H1 (cell line): ENCODE results near the gene LRRC27. TPM values are rescaled to one million over a fixed set of nuclear protein-coding genes. Genes with fewer than 3 reads are reported as not detected.

Experiments
- BCL11A ChIP-seq, 2 experiments: IDR thresholded peaks; one replicate each; pipeline ENCODE4 v1.6.1; 2011; ENCODE audit warnings: low read depth in 2 of 2, low read length in 2 of 2, mild to moderate bottlenecking in 2 of 2
- BRCA1 ChIP-seq: IDR thresholded peaks from 2 replicates; pipeline ENCODE4 v1.6.1; 2012; ENCODE audit warnings: low read depth, low read length, improper control_type of control experiment
- POLR2AphosphoS5 ChIP-seq: IDR thresholded peaks from 2 replicates; pipeline ENCODE4 v1.6.1; 2011; ENCODE audit warnings: low read depth, low read length
- RBBP5 ChIP-seq: IDR thresholded peaks from 2 replicates; pipeline ENCODE4 v1.7.1; 2012; ENCODE audit warnings: low read depth, mild to moderate bottlenecking, inconsistent platforms, low read length, moderate library complexity, borderline replicate concordance
- RXRA ChIP-seq: IDR thresholded peaks from 2 replicates; pipeline ENCODE4 v1.6.1; 2011; ENCODE audit warnings: low read depth, mild to moderate bottlenecking, low read length, moderate library complexity; ENCODE audit not compliant: insufficient read depth
- SIRT6 ChIP-seq: IDR thresholded peaks from one replicate; pipeline ENCODE4 v1.7.1; 2012; ENCODE audit warnings: low read length, inconsistent platforms
- TCF12 ChIP-seq: IDR thresholded peaks from 2 replicates; pipeline ENCODE4 v1.6.1; 2011; ENCODE audit warnings: low read depth, mild to moderate bottlenecking, low read length
- polyA plus RNA-seq, 7 experiments: library from polyadenylated mRNA; depleted of rRNA in 3 of 7; stranded (reverse) in 5 of 7; unstranded in 2 of 7; fragments of >200 nt in 5 of 7; fragments of 200-250 nt in 2 of 7; gene quantifications; 1 replicate in 5 of 7; 2 replicates in 1 of 7; 4 replicates in 1 of 7; pipeline versions ENCODE4 v1.2.1 to v1.2.3, GENCODE V29; 2011 to 2013; ENCODE audit warnings: missing spikeins in 2 of 7, mixed read lengths in 2 of 7
- total RNA-seq: library from RNA; stranded (reverse); fragmentation: NEBNext Ultra II Directional; extraction: Animal tissue kit (Norgen Biotek cat#: 25700); gene quantifications from 2 replicates; pipeline ENCODE4 v1.2.1, GENCODE V29; 2021
- TF ChIP-seq, protein P1 (sequence below), 3 experiments: IDR thresholded peaks; 1 replicate in 2 of 3; 2 replicates in 1 of 3; pipeline versions ENCODE4 v1.5.1 to v1.6.1; 2011; ENCODE audit warnings: low read length in 3 of 3, mild to moderate bottlenecking in 3 of 3, inconsistent platforms in 2 of 3, low read depth in 1 of 3, moderate library complexity in 1 of 3; ENCODE audit not compliant: insufficient read depth in 1 of 3; ENCODE audit errors: control extremely low read depth in 1 of 3

The LRRC27 gene
- total and polyA plus RNA-seq, 2 of the 8 experiments (the other 6 are each of a cell fraction or from before 2014, with no cell fraction given): 1.2 to 3.8 TPM

DNA sequence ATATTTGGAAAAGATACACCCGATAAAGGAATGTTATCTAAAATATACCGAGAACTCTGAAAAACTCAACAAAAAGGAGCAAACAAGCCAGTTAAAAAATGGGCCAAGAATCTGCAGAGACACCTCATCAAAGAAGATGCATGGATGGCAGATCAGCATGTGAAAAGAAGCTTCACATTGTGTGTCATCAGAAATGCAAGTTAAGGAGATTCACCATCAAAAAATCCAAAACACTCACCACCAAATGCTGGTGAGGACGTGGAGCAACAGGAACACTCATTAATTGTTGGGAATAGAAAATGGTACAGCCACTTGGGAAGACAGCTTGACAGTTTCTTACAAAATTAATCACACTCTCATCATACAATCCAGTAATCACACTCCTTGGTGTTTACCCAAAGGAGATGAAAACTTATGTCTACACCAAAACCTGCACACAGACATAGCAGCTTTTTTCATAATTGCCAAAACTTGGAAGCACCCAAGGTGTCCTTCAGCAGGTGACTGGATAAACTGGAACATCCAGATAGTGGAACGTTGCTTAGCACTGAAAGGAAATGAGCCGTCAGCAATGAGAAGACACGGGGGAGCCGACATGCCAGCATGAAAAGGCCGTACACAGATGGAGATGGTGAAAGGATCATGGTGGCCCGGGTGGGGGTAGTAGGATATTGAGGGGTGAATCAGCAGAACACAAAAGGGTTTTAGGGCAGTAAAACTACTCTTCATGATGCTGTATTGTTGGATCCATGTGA is 37.1 kb downstream of the LRRC27 start (continued):
- TF ChIP-seq, protein P1, sequence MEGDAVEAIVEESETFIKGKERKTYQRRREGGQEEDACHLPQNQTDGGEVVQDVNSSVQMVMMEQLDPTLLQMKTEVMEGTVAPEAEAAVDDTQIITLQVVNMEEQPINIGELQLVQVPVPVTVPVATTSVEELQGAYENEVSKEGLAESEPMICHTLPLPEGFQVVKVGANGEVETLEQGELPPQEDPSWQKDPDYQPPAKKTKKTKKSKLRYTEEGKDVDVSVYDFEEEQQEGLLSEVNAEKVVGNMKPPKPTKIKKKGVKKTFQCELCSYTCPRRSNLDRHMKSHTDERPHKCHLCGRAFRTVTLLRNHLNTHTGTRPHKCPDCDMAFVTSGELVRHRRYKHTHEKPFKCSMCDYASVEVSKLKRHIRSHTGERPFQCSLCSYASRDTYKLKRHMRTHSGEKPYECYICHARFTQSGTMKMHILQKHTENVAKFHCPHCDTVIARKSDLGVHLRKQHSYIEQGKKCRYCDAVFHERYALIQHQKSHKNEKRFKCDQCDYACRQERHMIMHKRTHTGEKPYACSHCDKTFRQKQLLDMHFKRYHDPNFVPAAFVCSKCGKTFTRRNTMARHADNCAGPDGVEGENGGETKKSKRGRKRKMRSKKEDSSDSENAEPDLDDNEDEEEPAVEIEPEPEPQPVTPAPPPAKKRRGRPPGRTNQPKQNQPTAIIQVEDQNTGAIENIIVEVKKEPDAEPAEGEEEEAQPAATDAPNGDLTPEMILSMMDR (IDR thresholded peaks at IDR 0.05; ENCODE audit: control extremely low read depth in 1 of 3, insufficient read depth in 1 of 3, low read depth in 1 of 3, low read length in 3 of 3): no peak
- no peak for TF ChIP-seq BRCA1
- no peak for TF ChIP-seq RXRA
- TF ChIP-seq TCF12: no peak
- no peak for TF ChIP-seq POLR2AphosphoS5
- no peak for TF ChIP-seq RBBP5
- TF ChIP-seq SIRT6: no peak
- no peak for TF ChIP-seq BCL11A (IDR thresholded peaks at IDR 0.05; ENCODE audit: low read depth in 2 of 2, low read length in 2 of 2)
